ENCODE data around the gene BRD1. TPM values are rescaled to one million over a fixed set of nuclear protein-coding genes. Genes with fewer than 3 reads are reported as not detected.

The BRD1 gene
- total and polyA plus RNA-seq, 12 donors: 8.2 to 23.2 (median 16.9) TPM

- no peak for TF ChIP-seq CTCF (IDR thresholded peaks at IDR 0.05)
- ATAC-seq (no peak), DNase-seq (no peak)
- Histone ChIP-seq H3K4me3 (no peak overlapping the region), H3K4me1 (peaks cover 0 to 8% (median 2%) of the 10 kb centered on the region in 9 donors), H3K27me3 (no peaks in the 10 kb centered on the region), H3K9me3 (no peaks in the 10 kb centered on the region), H3K27ac (no peak overlapping the region), H3K36me3 (peaks cover 5 to 72% (median 46%) of the 10 kb centered on the region in 9 donors)
- 84 to 85% methylated on average over 21 of the region's 21 CpGs for WGBS, 2 donors
- intact Hi-C loops (cut with DNase I): loop anchor here in 3 of 10 donors (5.0 to 10.0 kb wide), 2 partner anchors 48 to 140 kb away; partner anchors contain the start of genes ALG12 (in 2 of the 3) and CRELD2 (in 2 of the 3)
Observed at GRCh38 chr22:49774499-49775151, 53.0 kb downstream of the BRD1 start.

GRCh38 chr22:49774046-49774445 lies 53.6 kb downstream of the BRD1 start:
- H3K4me1 ChIP-seq: peaks cover 0 to 4% (median 0%) of the 10 kb centered on the region in 9 donors
- peaks cover 5 to 67% (median 46%) of the 10 kb centered on the region in 9 donors for H3K36me3 ChIP-seq
- TF ChIP-seq CTCF (IDR thresholded peaks at IDR 0.05): no peak
- no peak overlapping the region for H3K4me3 ChIP-seq
- ATAC-seq (no peak), DNase-seq (no peak)
- H3K27me3 ChIP-seq: no peaks in the 10 kb centered on the region
- H3K27ac ChIP-seq: no peak overlapping the region
- no peaks in the 10 kb centered on the region for H3K9me3 ChIP-seq
- intact Hi-C loops (cut with DNase I): loop anchor here in 3 of 10 donors (5.0 to 10.0 kb wide), 2 partner anchors 48 to 141 kb away; partner anchors contain the start of genes ALG12 (in 2 of the 3) and CRELD2 (in 2 of the 3)
- WGBS, 2 donors: 95% methylated on average over 21 of the region's 21 CpGs

- H3K27me3 ChIP-seq: no peaks in the 10 kb centered on the region
- intact Hi-C loops (cut with DNase I): loop anchor here in 3 of 10 donors (5.0 to 10.0 kb wide), 2 partner anchors 49 to 141 kb away; partner anchors contain the start of genes ALG12 (in 2 of the 3) and CRELD2 (in 2 of the 3)
- 94 to 95% methylated on average over 11 of the region's 11 CpGs for WGBS, 2 donors
- DNase-seq (no peak), ATAC-seq (no peak)
- H3K4me3 ChIP-seq: no peak overlapping the region
- H3K27ac ChIP-seq: no peak overlapping the region
- peaks cover 5 to 66% (median 46%) of the 10 kb centered on the region in 9 donors for H3K36me3 ChIP-seq
- H3K4me1 ChIP-seq: peaks cover 0 to 8% (median 0%) of the 10 kb centered on the region in 9 donors
- TF ChIP-seq CTCF (IDR thresholded peaks at IDR 0.05): no peak
- H3K9me3 ChIP-seq: no peaks in the 10 kb centered on the region
Observed at GRCh38 chr22:49773531-49773930, 54.1 kb downstream of the BRD1 start.

GRCh38 chr22:49772692-49773091 lies 55.0 kb downstream of the BRD1 start:
- Histone ChIP-seq H3K4me1 (peaks cover 0 to 10% (median 0%) of the 10 kb centered on the region in 9 donors), H3K27ac (no peak overlapping the region), H3K36me3 (peaks cover 5 to 59% (median 44%) of the 10 kb centered on the region in 9 donors), H3K27me3 (no peaks in the 10 kb centered on the region), H3K9me3 (peaks cover 0 to 1% (median 0%) of the 10 kb centered on the region in 11 donors), H3K4me3 (no peak overlapping the region)
- no peak for ATAC-seq
- intact Hi-C loops (cut with DNase I): loop anchor here in 3 of 10 donors (5.0 to 10.0 kb wide), 2 partner anchors 50 to 142 kb away; partner anchors contain the start of genes ALG12 (in 2 of the 3) and CRELD2 (in 2 of the 3)
- no peak for DNase-seq
- WGBS, 2 donors: 66 to 72% methylated on average over 16 of the region's 16 CpGs
- no peak for TF ChIP-seq CTCF (IDR thresholded peaks at IDR 0.05)
